AG04450 (cell line): ENCODE data around the gene FAM184B. TPM values are rescaled to one million over a fixed set of nuclear protein-coding genes. Genes with fewer than 3 reads are reported as not detected.
"Not testable (repeated sequence)": the region's sequence is repeated elsewhere in the genome, so short reads cannot be mapped to it uniquely, and the experiment has no call there.

Experiments
- CTCF ChIA-PET: fragments of 300-600, 350-600 bp; formaldehyde crosslinking; extraction: SDS; loops from one replicate; lab custom pipeline; 2022; ENCODE audit warnings: antibody characterized with exemption, inconsistent platforms; lab: Charles Lee
- POLR2A ChIA-PET: fragments of 350-600 bp; formaldehyde crosslinking; extraction: SDS; loops from one replicate; lab custom pipeline; 2021; ENCODE audit warnings: antibody characterized with exemption, inconsistent platforms; lab: Yijun Ruan, JAX
- DNase-seq: peaks from one replicate; pipeline ENCODE4 v3.0.0-alpha.2; 2011; ENCODE audit warnings: low read depth, low spot score
- H3K27ac ChIP-seq: one replicate; pipeline ENCODE4 v1.5.1; 2012; ENCODE audit warnings: low read depth, low read length, control low read depth
- H3K27me3 ChIP-seq: one replicate; pipeline ENCODE4 v1.6.0; 2012; ENCODE audit warnings: low read length; ENCODE audit not compliant: control insufficient read depth, insufficient read depth
- H3K4me3 ChIP-seq: 2 replicates; pipeline ENCODE4 v1.5.1; 2011; ENCODE audit warnings: mild to moderate bottlenecking, low read depth, low read length, control low read depth
- H3K9me3 ChIP-seq: 2 replicates; pipeline ENCODE4 v1.5.1; 2012; ENCODE audit warnings: low read length; ENCODE audit not compliant: control insufficient read depth, insufficient read depth
- polyA plus RNA-seq: library from polyadenylated mRNA; depleted of rRNA; stranded (reverse); fragments of >200 nt; gene quantifications from 2 replicates; pipeline ENCODE4 v1.2.3, GENCODE V29; 2011
- TF ChIP-seq, protein P1 (sequence below): IDR thresholded peaks from 2 replicates; pipeline ENCODE4 v1.5.1; 2011; ENCODE audit warnings: low read depth, low read length, control low read depth, inconsistent platforms

FAM184B gene
- polyA plus RNA-seq, 1 experiment = 0.09 TPM

DNA sequence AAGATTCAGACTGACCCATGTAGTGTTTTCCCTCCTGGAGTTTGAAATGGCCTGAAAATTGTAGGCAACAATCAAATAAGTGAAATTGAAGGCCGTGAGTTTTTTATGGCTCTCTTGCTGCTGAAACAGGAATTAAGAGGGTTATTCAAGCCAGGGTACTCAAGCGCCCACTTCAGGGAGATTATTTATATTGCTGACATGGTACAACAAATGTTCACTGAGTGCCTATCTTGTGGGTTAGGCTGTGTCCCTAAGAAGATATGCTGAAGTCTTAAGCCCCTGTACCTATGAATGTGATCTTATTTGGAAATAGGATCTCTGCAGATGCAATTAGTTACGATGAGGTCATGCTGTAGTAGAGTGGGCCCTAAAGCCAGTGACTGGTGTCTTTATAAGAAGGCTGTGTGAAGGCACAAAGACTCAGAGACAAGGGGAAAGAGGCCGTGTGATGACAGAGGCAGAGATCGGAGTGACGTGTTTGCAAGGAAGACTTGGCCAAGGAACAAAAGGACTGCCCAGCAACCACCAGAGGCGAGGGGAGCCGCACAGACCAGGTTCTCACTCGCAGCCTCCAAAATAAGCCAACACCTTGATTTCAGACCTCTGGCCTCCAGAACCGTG lies 94.1 kb downstream of the FAM184B start:
- POLR2A ChIA-PET = no interaction called here
- no peak for DNase-seq
- CTCF ChIA-PET = no interaction called here
- no peak overlapping the region for H3K4me3 ChIP-seq
- H3K27me3 ChIP-seq = no peaks in the 10 kb centered on the region
- no peak overlapping the region for H3K27ac ChIP-seq
- TF ChIP-seq, protein P1, sequence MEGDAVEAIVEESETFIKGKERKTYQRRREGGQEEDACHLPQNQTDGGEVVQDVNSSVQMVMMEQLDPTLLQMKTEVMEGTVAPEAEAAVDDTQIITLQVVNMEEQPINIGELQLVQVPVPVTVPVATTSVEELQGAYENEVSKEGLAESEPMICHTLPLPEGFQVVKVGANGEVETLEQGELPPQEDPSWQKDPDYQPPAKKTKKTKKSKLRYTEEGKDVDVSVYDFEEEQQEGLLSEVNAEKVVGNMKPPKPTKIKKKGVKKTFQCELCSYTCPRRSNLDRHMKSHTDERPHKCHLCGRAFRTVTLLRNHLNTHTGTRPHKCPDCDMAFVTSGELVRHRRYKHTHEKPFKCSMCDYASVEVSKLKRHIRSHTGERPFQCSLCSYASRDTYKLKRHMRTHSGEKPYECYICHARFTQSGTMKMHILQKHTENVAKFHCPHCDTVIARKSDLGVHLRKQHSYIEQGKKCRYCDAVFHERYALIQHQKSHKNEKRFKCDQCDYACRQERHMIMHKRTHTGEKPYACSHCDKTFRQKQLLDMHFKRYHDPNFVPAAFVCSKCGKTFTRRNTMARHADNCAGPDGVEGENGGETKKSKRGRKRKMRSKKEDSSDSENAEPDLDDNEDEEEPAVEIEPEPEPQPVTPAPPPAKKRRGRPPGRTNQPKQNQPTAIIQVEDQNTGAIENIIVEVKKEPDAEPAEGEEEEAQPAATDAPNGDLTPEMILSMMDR = no peak
- no peaks in the 10 kb centered on the region for H3K9me3 ChIP-seq

- DNase-seq, H3K9me3 ChIP-seq, H3K27me3 ChIP-seq, H3K4me3 ChIP-seq, POLR2A ChIA-PET, H3K27ac ChIP-seq: not testable (repeated sequence)
- CTCF ChIA-PET = interaction anchor here (0.6 kb wide), 1 partner anchor 71 kb away, joined by 5 read pairs; no protein-coding TSS in a partner anchor
Observed at GRCh38 chr4:17684648-17685047, 96.8 kb downstream of the FAM184B start.

DNA sequence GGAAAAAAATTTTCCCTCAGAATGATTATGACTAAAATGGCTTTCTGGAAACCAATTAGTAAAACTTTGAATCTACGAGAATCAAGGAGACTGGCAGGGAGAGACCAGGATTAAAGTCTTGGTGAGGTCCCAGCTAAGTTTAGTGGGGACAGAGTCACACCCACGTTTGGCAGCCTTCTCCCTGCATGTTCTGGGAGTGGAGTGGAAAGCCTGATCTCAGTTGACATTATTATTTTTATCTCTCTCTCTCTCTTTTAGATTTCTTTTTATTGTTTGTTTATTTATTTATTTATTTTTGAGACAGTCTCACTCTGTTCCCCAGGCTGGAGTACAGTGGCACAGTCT lies 99.2 kb downstream of the FAM184B start:
- no peak overlapping the region for H3K27ac ChIP-seq

GRCh38 chr4:17681281-17682221 lies 99.9 kb downstream of the FAM184B start:
- ChIA-PET POLR2A (no interaction called here), CTCF (no interaction called here)
- TF ChIP-seq, protein P1 = no peak
- Histone ChIP-seq H3K27ac (no peak overlapping the region), H3K27me3 (no peaks in the 10 kb centered on the region), H3K4me3 (no peak overlapping the region), H3K9me3 (no peaks in the 10 kb centered on the region)
- DNase-seq = no peak

More for the DNA sequence above, 99.2 kb downstream of the FAM184B start:
- TF ChIP-seq, protein P1 = no peak
- no peaks in the 10 kb centered on the region for H3K27me3 ChIP-seq
- H3K9me3 ChIP-seq = no peaks in the 10 kb centered on the region
- no peak for DNase-seq
- ChIA-PET POLR2A (no interaction called here), CTCF (no interaction called here)
- H3K4me3 ChIP-seq = no peak overlapping the region

DNA sequence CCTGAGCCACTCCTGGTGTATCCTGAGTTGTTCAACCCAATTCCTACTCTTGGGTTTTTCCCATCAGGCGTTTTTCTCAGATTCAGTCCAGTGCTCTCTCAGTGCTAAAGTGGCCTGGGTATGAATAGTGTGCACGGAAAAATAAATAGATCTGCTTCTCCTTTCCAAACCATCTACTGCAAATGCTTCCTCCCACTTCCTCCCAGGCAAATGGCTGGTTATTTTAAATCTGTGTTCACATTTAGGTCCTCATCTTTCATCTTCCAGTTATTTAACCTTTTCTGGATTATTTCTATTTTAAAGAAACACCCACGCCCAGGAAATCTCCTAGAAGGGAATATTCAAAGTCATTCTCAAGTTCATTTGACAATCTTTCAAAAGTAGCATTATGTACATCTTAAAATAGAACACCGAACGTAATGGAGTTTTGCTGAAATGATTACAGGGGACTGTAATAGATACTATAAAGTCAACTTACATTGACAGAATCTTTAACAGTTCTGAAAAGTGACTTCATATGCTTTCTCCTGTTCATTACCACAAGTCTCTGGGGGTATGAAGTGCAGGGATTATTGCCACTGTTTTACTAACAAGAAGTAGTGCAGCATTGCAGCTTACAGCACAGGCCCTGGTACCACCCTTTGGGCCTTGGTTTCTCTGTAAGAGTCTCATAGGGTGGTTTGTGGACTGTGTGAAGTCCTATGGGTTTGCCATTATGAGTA lies 100.7 kb downstream of the FAM184B start:
- no peaks in the 10 kb centered on the region for H3K27me3 ChIP-seq
- H3K4me3 ChIP-seq = no peak overlapping the region
- no peak overlapping the region for H3K27ac ChIP-seq
- DNase-seq = no peak
- ChIA-PET POLR2A (no interaction called here), CTCF (no interaction called here)
- no peaks in the 10 kb centered on the region for H3K9me3 ChIP-seq
- TF ChIP-seq, protein P1 = no peak
